Heart right ventricle (tissue), 16 donors: Measurements from ENCODE around the gene PNMA1. TPM values are rescaled to one million over a fixed set of nuclear protein-coding genes. Genes with fewer than 3 reads are reported as not detected.
"Not testable (repeated sequence)": the region's sequence is repeated elsewhere in the genome, so short reads cannot be mapped to it uniquely, and the experiment has no call there.

ENCODE experiments used
- ATAC-seq, 8 donors: fragments of 200-7000 bp; cut with Tn5 transposase; one replicate each; pipeline ENCODE4 v1.9.1; 2020; ENCODE audit warnings: mild to moderate bottlenecking in 8 of 8, moderate library complexity in 8 of 8, moderate number of reproducible peaks in 1 of 8
- DNase-seq, 2 donors: peaks; one replicate each; pipeline ENCODE4 v3.0.0-alpha.2; 2020
- H3K27ac ChIP-seq, 10 donors: fragments of 200-600 bp; sonication (generic) in 2 of 10; one replicate each; pipeline versions ENCODE4 v1.5.0 to v1.8.0; 2020 to 2022; ENCODE audit warnings: mild to moderate bottlenecking in 3 of 10
- H3K27me3 ChIP-seq, 7 donors: fragments of 200-600 bp; one replicate each; pipeline ENCODE4 v1.8.0; 2021 to 2022; ENCODE audit warnings: mild to moderate bottlenecking in 2 of 7
- H3K36me3 ChIP-seq, 9 donors: fragments of 200-600 bp; sonication (generic) in 1 of 9; one replicate each; pipeline versions ENCODE4 v1.5.0 to v1.8.0; 2020 to 2022; ENCODE audit warnings: mild to moderate bottlenecking in 2 of 9
- H3K4me1 ChIP-seq, 9 donors: fragments of 200-600 bp; sonication (generic) in 1 of 9; one replicate each; pipeline versions ENCODE4 v1.5.0 to v1.8.0; 2020 to 2022; ENCODE audit warnings: mild to moderate bottlenecking in 4 of 9
- H3K4me3 ChIP-seq, 10 donors: fragments of 200-600 bp; sonication (generic) in 2 of 10; one replicate each; pipeline versions ENCODE4 v1.5.0 to v1.8.0; 2020 to 2022; ENCODE audit warnings: mild to moderate bottlenecking in 7 of 10, moderate library complexity in 2 of 10
- H3K9me3 ChIP-seq, 11 donors: fragments of 200-600 bp in 10 of 11; sonication (generic) in 2 of 11; one replicate each; pipeline versions ENCODE4 v1.5.0 to v1.8.0; 2013 to 2022; ENCODE audit warnings: mild to moderate bottlenecking in 2 of 11, control low read depth in 1 of 11, moderate library complexity in 1 of 11
- WGBS, 2 donors: extraction: QIAGEN DNeasy Blood & Tissue Kit; methylation state at CpG; one replicate each; pipeline ENCODE4 v1.1.7; 2013; ENCODE audit warnings: inconsistent platforms in 1 of 2; 5-methylcytosine and 5-hydroxymethylcytosine counted together
- intact Hi-C, 10 donors: fragments of 100-400 bp; cut with DNase I; formaldehyde crosslinking; loops; one replicate each; pipeline versions ENCODE4 v1.11.1 to v1.14.2; 2022
- polyA plus RNA-seq, 2 donors: library from polyadenylated mRNA; stranded (reverse); fragments of 200-250 nt; gene quantifications; one replicate each; pipeline ENCODE4 v1.2.3, GENCODE V29; 2013
- total RNA-seq, 10 donors: library from RNA; stranded (reverse); fragmentation: NEBNext Ultra II Directional in 3 of 10; extraction: Animal tissue kit (Norgen Biotek cat#: 25700) in 3 of 10; gene quantifications; one replicate each; pipeline versions ENCODE4 v1.2.1 to v1.2.4, GENCODE V29; 2021 to 2023
- TF ChIP-seq, protein P1 (sequence below), 9 donors: fragments of 200-600 bp; sonication (generic) in 2 of 9; IDR thresholded peaks; one replicate each; pipeline versions ENCODE4 v1.5.0 to v1.8.0; 2021 to 2022; ENCODE audit warnings: antibody characterized with exemption in 9 of 9, mild to moderate bottlenecking in 5 of 9, moderate library complexity in 1 of 9
- donor health status: Arrhythmogenic right ventricular cardiomyopathy.
- donor health status: ischemic (EF 13 %, LVEDD 7.1; RV severe dilation, severe dysfunction).
- donor health status: healthy with polysubstance abuse.
- donor health status: DM: no; HTN: yes; CAD: no.
- donor health status: DM: no; HTN: no; CAD: no.
- donor health status: ischemic (EF 25% LVEDD 6.9; RV normal size, moderate dysfunction).
- donor health status: ischemic (EF 25% LVEDD 5.7; RV mildly dilated, moderate dysfunction).
- donor health status: healthy.
- donor health status: DM: yes; HTN: yes; CAD: no.
- donor health status: Ischemic cardiomyopathy.
- donor health status: ischemic (EF 35%, LVEDD 5.7; RV mildly dilated, moderate dysfunction).
- donor health status: nonischemic (EF 11% LVEDD 7.7; RV severe dilation, severe dysfunction).
- donor health status: DM: yes; HTN: yes; CAD: no.
- donor health status: PGD.
- donor health status: ischemic (EF 29% LVEDD 5.4; RV normal size, mild dysfunction).
- donor health status: nonischemic (EF 23%, LVEDD 6.1; RV moderate dilation, normal function).

The PNMA1 gene
- total and polyA plus RNA-seq, 12 donors: 6.6 to 30.8 (median 23.1) TPM

DNA sequence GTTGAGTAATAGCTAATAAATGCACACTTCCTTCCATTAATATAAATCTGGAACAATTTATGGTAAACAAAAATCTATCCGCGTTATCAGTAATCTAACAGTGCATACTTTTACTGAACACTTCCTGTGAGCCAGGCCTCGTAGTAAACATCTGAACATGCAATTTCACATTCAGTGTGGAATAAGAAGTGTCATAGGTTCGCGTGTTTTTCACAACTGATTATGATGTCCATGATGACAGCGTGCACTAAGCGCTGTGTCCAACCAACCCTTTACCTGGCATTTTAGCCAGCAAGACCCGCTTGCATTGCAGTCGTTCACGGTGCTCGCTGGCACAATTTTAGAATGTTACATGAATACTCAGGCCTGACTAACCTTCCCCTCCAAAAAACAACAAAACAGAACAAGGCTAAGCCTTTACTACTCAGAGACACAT is 2.1 kb downstream of the PNMA1 start:
- no peaks in the 10 kb centered on the region for H3K9me3 ChIP-seq
- TF ChIP-seq, protein P1, sequence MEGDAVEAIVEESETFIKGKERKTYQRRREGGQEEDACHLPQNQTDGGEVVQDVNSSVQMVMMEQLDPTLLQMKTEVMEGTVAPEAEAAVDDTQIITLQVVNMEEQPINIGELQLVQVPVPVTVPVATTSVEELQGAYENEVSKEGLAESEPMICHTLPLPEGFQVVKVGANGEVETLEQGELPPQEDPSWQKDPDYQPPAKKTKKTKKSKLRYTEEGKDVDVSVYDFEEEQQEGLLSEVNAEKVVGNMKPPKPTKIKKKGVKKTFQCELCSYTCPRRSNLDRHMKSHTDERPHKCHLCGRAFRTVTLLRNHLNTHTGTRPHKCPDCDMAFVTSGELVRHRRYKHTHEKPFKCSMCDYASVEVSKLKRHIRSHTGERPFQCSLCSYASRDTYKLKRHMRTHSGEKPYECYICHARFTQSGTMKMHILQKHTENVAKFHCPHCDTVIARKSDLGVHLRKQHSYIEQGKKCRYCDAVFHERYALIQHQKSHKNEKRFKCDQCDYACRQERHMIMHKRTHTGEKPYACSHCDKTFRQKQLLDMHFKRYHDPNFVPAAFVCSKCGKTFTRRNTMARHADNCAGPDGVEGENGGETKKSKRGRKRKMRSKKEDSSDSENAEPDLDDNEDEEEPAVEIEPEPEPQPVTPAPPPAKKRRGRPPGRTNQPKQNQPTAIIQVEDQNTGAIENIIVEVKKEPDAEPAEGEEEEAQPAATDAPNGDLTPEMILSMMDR (IDR thresholded peaks at IDR 0.05): no peak
- intact Hi-C loops: no loop called here
- ATAC-seq (peak in 1 of 8 donors; percentile 2), DNase-seq (no peak)
- peak overlapping the region in 6 of 10 donors; percentile 31 to 95 (median 62) for H3K27ac ChIP-seq
- peaks cover 0 to 24% (median 6%) of the 10 kb centered on the region in 9 donors for H3K36me3 ChIP-seq
- H3K4me3 ChIP-seq: peak overlapping the region in 9 of 10 donors; percentile 61 to 95 (median 87)
- H3K27me3 ChIP-seq: no peaks in the 10 kb centered on the region
- peaks cover 0 to 38% (median 22%) of the 10 kb centered on the region in 9 donors for H3K4me1 ChIP-seq
- WGBS, 2 donors: 27 to 28% methylated on average over 11 of the region's 11 CpGs

DNA sequence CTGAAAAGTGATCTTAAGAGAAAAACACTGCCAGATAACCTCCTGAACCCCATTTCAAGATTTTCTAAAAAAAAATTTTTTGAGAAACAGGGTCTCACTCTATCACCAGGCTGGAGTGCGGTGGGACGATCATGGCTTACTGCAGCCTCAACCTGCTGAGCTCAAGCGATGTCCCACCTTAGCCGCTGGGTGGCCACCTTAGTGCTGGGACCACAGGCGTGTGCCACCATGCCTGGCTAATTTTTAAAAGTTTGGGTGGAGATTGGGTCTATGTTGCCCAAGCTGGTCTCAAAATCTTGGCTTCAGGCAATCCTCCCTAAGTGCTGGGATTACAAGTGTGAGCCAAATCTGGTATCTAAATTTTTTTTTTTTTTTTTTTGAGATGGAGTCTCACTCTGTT is 3.4 kb downstream of the PNMA1 start:
- Histone ChIP-seq H3K27me3 (no peaks in the 10 kb centered on the region), H3K9me3 (no peaks in the 10 kb centered on the region), H3K27ac (no peak overlapping the region), H3K4me1 (peaks cover 0 to 34% (median 22%) of the 10 kb centered on the region in 9 donors), H3K4me3 (no peak overlapping the region), H3K36me3 (peaks cover 0 to 10% (median 0%) of the 10 kb centered on the region in 9 donors)
- DNase-seq: no peak
- no peak for ATAC-seq
- 86 to 93% methylated on average over 5 of the region's 5 CpGs for WGBS, 2 donors
- intact Hi-C loops: no loop called here
- TF ChIP-seq, protein P1 (IDR thresholded peaks at IDR 0.05): no peak

DNA sequence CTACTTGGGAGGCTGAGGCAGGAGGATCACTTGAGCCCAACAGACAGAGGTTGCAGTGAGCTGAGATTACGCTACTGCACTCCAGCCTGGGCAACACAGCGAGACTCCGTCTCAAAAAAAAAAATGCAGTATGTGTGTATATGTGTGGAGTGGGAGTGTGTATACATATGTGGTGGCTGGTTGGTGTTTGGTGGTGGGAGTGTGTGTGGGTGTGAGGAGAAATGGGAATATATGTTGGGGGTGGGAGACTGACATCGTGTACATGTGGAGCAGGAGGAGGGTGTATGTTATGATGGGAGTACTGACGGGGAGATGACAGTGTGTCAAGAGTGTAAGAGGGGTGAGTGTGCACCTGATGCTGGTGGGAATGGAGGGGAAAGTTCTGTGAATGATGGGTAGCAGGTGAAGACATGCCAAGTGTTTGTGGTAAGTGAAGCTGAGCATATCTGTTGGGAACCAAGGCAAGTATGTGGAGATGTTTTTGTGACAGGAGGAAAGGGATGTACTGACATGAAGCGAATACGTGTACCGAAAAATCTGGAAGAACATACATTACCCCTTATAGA is 4.2 kb downstream of the PNMA1 start:
- Histone ChIP-seq H3K36me3 (peaks cover 0 to 3% (median 0%) of the 10 kb centered on the region in 9 donors), H3K4me3 (no peak overlapping the region), H3K4me1 (peaks cover 0 to 32% (median 22%) of the 10 kb centered on the region in 9 donors), H3K27me3 (no peaks in the 10 kb centered on the region), H3K27ac (no peak overlapping the region), H3K9me3 (no peaks in the 10 kb centered on the region)
- DNase-seq (no peak), ATAC-seq (no peak)
- TF ChIP-seq, protein P1 (IDR thresholded peaks at IDR 0.05): no peak
- WGBS, 2 donors: 93 to 94% methylated on average over 8 of the region's 8 CpGs
- intact Hi-C loops: no loop called here

DNA sequence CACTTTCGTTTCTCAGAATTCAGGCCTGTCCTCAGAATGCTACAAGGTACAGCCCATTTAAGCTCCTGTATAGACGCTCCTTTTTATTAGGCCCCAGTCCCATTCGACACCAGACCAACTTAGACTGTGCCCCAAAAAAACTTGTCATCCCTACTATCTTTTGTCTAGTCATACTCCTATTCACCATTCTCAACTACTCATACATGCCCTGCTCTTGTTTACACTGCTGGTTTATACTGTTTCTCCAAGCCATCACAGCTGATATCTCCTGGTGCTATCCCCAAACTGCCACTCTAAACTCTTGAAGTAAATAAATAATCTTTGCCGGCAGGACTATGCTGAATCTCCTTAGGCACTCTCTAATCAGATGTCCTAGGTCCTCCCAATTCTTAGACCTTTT is 6.1 kb downstream of the PNMA1 start:
- ATAC-seq, DNase-seq, H3K27me3 ChIP-seq, H3K36me3 ChIP-seq, H3K9me3 ChIP-seq, H3K27ac ChIP-seq, intact Hi-C loops, H3K4me3 ChIP-seq: not testable (repeated sequence)
- 61 to 93% methylated on average over 1 to 4 of the region's 4 CpGs for WGBS, 2 donors
- H3K4me1 ChIP-seq: peaks cover 0 to 21% (median 18%) of the 10 kb centered on the region in 9 donors

DNA sequence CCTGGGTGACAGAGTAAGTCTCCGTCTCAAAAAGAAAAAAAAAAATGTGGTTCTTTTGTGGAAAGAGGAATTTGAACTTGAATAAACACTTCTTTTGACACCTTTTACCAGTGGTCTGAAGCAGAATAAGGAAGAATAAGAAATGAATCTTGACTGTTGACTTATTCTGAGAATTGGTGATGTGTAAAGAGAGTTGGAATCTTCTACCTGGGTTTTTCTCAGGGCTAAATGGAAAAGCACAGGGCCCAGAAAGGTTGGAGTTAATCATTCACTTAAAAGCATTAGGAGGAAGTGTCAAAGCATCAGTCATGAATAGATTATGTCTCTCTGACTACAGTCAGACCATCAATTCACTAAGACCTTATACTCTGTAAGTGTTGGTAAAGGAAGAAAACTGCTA is 13.9 kb downstream of the PNMA1 start:
- TF ChIP-seq, protein P1 (IDR thresholded peaks at IDR 0.05): no peak
- intact Hi-C loops: no loop called here
- H3K27ac ChIP-seq: no peak overlapping the region
- H3K36me3 ChIP-seq: peaks cover 0 to 36% (median 0%) of the 10 kb centered on the region in 9 donors
- H3K9me3 ChIP-seq: no peaks in the 10 kb centered on the region
- no peak overlapping the region for H3K4me3 ChIP-seq
- no peak for DNase-seq
- WGBS, 2 donors: 41 to 100% methylated on average over 1 of the region's 1 CpG
- no peaks in the 10 kb centered on the region for H3K27me3 ChIP-seq
- no peak for ATAC-seq
- H3K4me1 ChIP-seq: peaks cover 0 to 5% (median 0%) of the 10 kb centered on the region in 9 donors
